DOHH2 (cell line): ENCODE results near the gene DGKB.

Experiments used
- CTCF ChIP-seq: fragments of 200-600 bp; sonication (generic); IDR thresholded peaks from one replicate; pipeline ENCODE4 v1.5.1; 2014; ENCODE audit warnings: antibody characterized with exemption, mild to moderate bottlenecking, low read depth, low read length; ENCODE audit not compliant: poor library complexity, severe bottlenecking
- EZH2phosphoT487 ChIP-seq: fragments of 200-600 bp; sonication (generic); IDR thresholded peaks from 2 replicates; pipeline ENCODE4 v1.6.1; 2017; ENCODE audit warnings: borderline replicate concordance, mild to moderate bottlenecking, antibody characterized with exemption, low read length, moderate library complexity, mixed read lengths

GRCh38 chr7:14376711-14377110, 525.8 kb downstream of the DGKB start:
- TF ChIP-seq CTCF (no peak), EZH2phosphoT487 (no peak)
